GM21717 (cell line): ENCODE data around the gene TMEM198.

Experiments used
- ATAC-seq: cut with Tn5 transposase; IDR thresholded peaks from one replicate; pipeline ENCODE4 v1.9.1; 2021; ENCODE audit warnings: mild to moderate bottlenecking, moderate library complexity; ENCODE audit not compliant: unreplicated experiment

The TMEM198 gene

DNA sequence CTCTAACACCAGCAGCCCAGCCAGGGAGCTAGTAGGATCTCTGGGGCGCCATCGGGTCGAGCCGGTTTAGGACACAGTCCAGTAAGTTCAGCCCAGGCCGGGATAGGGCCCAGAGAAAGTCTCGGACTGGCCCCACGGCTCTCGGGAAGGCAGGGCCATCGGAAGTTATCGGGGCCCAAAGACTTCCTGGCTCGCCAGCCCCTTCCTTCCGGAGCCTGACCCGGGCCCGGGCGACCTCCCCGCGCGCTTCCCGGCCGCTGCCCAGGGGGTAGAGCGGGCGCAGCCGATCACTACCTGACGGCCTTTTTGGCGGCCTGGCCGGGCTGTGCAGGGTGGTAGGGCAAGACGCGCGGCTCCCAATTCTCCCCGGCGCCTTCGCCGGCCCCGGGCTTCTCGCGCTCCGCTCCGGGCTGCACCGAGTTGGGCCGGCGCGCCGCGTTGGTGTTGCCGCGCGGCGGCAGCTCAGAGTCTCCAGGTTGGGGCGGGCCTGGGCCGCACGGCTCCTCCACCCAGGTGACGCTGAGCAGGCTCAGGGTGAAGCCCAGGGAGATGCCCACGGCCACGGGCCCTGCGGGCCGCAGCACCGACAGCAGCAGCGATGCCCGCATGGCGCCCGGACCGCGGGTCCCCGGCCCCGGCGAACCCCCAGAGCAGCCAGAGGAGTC is 765 bp upstream of the TMEM198 start:
- ATAC-seq: peak; percentile 32

DNA sequence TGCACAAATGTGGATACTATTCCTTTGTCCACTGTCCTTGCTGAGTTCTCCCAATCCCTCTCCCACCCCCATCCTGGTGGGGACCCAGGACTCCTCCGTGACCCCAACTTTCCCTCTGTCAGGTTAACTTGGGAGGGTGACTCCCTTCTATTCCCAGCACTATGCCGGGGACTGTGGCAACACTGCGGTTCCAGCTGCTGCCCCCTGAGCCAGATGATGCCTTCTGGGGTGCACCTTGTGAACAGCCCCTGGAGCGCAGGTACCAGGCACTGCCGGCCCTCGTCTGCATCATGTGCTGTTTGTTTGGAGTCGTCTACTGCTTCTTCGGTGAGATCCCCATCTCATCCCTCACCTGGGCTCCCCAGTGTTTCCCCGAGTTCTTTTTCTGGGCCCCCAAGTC is 739 bp downstream of the TMEM198 start:
- ATAC-seq: no peak

DNA sequence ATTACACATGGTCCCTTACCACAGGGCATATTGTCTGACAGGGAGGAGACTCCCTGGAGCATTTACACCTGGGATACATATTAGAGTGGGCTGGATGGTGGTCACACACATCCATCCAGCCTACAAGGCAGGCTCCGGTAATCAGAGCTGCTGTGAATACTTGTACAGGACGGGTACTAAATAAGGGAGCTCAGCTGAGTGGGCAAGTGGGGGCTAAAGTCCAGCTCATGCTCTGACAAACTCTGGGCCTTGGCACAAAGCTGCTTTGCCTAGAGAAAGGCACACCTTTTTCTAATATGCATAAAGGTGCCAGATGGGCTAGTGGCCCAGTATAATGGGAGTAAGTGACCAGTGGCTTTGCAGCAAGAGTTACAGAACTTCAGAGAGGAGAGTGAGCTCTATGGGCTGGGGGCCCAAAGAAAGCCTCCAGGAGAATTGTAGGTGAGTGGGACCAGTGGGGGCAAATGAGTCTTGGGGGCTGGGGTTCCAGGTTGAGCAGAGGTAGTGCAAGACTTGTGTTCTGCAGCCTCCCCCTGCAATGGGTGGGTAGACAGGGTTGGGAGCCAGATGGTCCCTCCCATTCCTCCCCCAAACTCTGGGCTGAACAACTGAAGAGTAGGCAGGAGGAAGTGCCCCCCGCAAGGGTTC is 1.6 kb downstream of the TMEM198 start:
- no peak for ATAC-seq

GRCh38 chr2:219545943-219546352 is 2.1 kb downstream of the TMEM198 start:
- no peak for ATAC-seq

GRCh38 chr2:219547621-219548020 is 3.8 kb downstream of the TMEM198 start:
- no peak for ATAC-seq

DNA sequence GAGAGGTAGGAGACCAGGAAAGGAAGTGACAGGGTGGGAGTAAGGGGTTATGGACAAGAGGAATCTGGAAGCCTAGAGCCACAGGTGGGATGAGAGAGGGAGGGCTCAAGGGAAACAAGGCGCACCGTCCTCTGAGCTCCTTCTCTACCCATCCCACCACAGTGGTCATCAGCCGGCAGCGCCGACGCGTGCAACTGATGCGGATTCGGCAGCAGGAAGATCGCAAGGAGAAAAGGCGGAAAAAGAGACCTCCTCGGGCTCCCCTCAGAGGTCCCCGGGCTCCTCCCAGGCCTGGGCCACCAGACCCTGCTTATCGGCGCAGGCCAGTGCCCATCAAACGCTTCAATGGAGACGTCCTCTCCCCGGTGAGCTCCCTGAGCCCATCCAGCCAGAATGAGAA is 5.2 kb downstream of the TMEM198 start:
- no peak for ATAC-seq

GRCh38 chr2:219549619-219550018 is 5.8 kb downstream of the TMEM198 start:
- ATAC-seq: no peak

DNA sequence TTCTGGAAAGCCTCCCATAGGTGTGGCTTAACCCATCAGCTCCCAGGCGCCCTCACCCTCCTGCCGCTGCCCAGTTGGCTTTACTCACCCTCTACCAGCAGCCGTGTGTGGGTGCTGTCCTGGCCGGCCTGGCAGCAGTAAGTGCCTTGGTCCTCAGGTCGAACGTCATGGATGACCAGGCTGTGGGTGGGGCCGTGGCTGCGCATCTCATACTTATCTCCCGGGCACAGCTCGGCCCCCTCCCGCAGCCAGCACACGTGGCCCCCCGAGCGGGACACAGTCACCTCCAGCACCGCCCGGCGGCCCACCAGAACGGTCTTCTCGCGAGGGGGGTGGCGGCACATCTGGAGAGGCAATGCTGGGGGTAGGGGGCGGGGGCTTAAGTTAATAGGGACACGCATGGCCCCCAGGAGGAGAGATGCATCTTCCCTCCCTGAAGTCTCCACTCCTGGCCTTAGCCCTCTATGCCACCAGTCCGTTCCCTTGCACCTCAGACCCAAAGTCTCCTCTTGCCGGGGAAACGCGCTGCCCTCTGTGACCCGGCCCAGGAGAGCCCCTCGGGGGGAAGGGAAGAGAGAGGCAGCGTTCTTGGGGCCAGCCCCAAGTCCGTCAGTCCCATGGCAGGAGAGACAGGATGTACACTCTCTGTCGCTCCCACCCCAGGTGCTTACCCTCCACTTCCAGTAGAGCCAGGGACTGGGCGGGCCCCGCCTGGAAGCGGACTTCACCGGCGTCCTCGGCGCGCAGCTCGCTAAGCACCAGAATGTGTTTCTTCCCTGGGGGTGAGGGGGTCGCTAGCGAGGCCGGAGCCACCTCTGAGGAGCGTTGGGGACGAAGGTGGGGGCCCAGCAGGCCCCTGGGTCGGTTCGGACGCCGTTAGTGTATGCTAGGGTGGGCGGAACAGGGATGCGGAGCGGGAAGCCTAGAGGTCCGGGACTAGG is 7.9 kb downstream of the TMEM198 start:
- no peak for ATAC-seq

DNA sequence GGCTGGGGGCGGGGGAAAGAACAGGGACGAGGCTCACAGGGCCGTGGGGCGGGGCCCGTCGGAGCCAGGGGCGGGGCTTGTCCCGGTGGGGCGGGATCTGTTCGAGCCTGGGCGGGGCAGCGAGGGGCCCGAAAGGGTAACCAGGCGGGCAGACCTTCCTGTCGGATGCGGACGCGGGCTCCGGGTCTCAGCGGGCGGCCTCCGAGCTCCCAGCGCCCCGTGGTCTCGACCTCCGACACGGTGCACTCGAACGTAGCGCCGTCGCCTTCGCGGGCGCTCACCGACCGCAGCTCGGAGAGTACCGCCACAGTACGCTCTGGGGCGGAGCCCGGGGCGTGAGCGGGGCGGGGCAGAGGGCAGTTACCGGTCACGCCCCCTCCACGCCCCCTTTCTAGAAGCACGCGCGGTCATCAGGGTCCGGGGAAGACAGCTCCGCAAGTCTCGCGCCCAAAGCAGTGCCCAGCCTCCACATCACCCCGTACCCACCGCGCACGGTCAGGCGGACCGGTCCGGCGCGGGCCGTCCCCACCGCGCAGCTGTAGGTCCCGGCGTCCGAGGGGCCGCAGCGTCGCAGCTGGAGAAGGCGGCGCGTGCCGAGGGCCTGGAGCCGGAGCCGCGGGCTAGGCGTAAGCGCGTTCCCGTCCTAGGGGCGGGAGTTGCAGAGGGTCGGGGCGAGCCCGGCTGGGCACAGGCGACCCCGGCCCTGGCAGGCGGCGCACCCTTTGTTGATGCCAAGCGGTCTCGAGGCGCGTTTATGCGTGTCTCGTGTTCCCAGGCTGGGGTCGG is 8.7 kb downstream of the TMEM198 start:
- peak; percentile 94 for ATAC-seq

DNA sequence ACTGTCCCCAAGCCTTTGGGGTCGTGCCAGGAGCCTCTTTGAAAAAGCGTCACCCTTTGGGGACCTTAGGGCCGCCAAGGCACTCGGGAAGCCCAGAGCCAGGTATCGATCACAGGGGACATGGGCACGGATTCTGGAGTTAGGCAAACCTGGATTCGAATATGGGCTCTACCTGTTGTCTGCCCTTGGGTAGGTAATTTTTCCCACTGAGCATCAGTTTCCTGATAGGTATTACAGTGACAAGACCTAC is 9.3 kb downstream of the TMEM198 start:
- no peak for ATAC-seq

DNA sequence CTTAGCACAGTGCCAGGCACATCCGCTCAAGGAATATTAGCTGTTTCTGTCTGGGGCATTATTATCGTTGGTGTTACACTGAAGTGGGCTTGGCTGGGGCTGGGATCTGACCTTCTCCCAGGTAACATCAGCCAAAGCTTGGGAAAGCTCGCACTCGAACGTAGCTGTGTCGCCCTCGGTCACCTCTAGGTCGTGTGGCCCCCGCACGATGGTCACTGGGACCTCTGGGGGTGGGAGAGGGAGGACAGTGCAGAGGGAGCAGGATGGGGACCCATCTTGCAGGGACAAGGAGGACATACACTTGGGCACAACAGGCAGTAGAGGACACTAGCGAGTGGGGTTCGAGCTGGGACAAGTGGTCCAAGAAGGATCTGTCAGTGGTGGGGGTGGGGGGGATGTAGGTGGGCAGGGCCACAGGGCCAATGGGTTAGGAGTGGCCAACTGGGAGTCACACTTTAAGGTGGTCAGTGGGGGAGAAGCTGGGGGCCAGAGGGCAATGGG is 9.7 kb downstream of the TMEM198 start:
- ATAC-seq: no peak

DNA sequence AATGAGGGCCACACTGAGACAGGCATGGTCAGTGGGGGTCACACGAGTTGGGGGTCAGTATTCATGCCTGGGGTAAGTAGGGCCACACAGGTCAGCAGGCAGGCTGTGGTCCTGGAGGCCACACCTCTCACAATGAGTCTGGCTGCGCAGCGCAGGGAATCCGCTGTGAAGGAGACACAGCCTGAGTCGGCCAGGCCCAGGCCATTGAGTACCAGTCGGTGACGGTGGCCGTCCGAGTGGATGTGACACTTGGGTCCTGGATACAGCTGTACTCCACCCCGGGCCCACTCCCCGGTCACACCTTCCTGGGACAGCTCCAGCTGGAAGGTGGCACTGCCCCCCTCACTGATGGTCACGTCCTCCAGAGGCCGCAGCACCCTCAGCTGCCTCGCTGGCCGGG is 10.5 kb downstream of the TMEM198 start:
- ATAC-seq: no peak

- no peak for ATAC-seq
These were observed 12.1 kb downstream of the TMEM198 start for GRCh38 chr2:219555956-219556355.

GRCh38 chr2:219556413-219556812 is 12.6 kb downstream of the TMEM198 start:
- ATAC-seq: no peak

DNA sequence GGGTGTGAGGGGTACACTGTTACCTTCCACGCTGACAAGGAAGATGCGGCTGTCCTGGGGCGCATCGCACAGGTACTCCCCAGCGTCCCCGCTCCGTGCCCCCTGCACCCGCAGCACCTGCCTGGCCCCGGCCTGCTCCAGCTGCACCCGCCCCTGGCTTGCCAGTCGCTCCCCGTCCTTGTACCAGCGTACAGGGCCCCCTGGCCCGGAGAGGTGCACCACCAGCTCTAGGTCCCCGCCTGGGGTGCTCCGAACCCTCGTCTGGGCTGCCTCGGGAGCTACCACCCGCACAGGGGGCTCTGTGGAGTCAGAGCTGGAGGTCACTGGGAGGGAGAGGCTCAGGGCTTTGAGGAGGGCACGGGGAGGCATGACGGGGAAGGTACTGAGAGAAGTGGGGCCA is 13.5 kb downstream of the TMEM198 start:
- no peak for ATAC-seq

GRCh38 chr2:219557791-219558785 is 14.3 kb downstream of the TMEM198 start:
- no peak for ATAC-seq

DNA sequence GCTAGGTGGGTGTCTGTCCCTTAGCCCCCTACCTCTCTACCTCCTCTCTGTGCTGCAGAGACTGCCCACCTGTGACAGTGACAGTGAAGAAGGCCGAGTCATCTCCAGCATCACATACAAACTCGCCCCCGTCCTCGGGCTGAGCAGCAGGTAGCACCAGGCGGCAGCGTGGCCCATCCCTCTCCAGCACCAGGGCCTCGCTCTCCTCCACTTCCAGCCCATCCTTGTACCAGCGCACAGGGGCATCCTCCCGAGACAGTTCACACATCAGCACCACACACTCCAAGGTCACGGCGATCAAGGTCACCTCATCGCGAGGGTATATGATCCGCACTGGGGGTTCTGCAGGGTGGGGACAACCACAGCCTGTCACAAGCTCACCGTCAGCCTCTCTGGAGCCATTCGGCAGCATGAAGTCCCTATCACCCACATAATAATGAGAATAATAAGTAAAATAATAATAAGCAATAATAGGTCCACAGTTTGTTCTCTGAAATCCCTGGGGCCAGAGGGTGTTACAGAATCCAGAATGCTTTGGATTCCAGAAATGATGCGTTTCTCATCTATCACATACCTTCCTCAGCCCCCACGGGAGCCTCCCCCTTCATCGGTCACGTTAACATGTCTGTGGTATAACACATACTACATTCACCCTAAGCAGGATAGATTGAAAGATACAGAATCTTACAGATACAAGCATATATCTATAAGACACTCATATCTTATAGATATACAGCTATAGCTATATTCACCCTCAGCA is 15.5 kb downstream of the TMEM198 start:
- no peak for ATAC-seq

- ATAC-seq: no peak
These were observed 16.4 kb downstream of the TMEM198 start for GRCh38 chr2:219560037-219560892.
